PC-3 (cell line): ENCODE measurements around the gene INS.

ENCODE experiments used
- EZH2 ChIP-seq: fragments of 300-600 bp; sonication (generic); IDR thresholded peaks from one replicate; pipeline ENCODE4 v1.6.1; 2017; ENCODE audit warnings: antibody characterized with exemption, mild to moderate bottlenecking, low read length; ENCODE audit not compliant: unreplicated experiment
- TF ChIP-seq, protein P1 (sequence below): fragments of 300-600 bp; sonication (generic); conservative IDR thresholded peaks from 2 replicates; pipeline ENCODE4 v1.5.1; 2017; ENCODE audit warnings: antibody characterized with exemption, low read depth, mild to moderate bottlenecking, low read length

GRCh38 chr11:2177076-2177475 is 16.1 kb upstream of the INS start:
- TF ChIP-seq, protein P1, sequence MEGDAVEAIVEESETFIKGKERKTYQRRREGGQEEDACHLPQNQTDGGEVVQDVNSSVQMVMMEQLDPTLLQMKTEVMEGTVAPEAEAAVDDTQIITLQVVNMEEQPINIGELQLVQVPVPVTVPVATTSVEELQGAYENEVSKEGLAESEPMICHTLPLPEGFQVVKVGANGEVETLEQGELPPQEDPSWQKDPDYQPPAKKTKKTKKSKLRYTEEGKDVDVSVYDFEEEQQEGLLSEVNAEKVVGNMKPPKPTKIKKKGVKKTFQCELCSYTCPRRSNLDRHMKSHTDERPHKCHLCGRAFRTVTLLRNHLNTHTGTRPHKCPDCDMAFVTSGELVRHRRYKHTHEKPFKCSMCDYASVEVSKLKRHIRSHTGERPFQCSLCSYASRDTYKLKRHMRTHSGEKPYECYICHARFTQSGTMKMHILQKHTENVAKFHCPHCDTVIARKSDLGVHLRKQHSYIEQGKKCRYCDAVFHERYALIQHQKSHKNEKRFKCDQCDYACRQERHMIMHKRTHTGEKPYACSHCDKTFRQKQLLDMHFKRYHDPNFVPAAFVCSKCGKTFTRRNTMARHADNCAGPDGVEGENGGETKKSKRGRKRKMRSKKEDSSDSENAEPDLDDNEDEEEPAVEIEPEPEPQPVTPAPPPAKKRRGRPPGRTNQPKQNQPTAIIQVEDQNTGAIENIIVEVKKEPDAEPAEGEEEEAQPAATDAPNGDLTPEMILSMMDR = no peak
- TF ChIP-seq EZH2 = no peak
